Measurements from ENCODE around the gene SUFU. TPM values are rescaled to one million over a fixed set of nuclear protein-coding genes. Genes with fewer than 3 reads are reported as not detected.
A peak's percentile ranks its signal among the peaks of the same experiment; 100 is the strongest.

The SUFU gene
- total RNA-seq, 1 donor from 2014 or later = 12.5 TPM

DNA sequence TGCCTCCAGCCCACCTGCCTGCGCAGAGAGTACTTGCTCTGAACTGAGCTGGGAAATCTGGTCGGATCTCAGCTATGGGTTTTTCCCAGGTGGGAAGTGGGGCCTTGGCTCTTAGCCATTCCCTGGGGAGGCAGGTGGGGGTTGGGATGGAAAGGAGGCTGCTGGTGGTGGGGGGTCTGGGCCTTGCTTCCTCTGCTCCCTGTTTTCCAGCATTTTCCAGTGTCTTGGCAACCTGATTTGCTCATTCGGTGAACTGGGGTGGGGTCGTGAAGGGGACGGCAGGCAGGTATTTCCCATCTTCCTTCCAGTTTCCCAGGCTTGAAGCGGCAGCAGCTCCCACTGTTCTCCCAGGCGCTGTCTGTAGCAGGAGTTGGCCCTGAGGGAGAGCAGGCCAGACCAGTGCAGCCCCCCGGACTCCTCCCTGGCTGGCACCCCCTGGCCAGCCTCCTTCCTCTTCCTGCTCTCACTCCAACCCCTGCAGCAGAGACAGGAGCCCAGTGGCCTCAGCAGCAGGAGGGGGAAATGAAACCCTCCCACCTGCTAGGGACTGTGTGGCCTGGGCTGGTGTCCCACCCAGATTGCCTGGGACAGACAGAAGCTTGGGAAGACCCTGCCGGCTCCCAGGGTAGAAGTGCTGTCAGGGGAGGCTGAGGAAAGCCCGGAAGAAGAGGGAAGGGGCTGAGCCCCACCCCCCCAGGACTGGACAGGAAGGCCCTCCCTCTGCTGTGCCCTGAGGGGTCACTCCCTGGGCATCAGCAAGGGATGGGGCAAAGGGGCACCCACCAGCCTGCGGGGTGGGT, 147.1 kb downstream of the SUFU start:
- Histone ChIP-seq H3K4me3 (no peak overlapping the region), H3K27me3 (no peaks in the 10 kb centered on the region), H3K9me3 (no peaks in the 10 kb centered on the region), H3K4me1 (peaks cover 80% of the 10 kb centered on the region), H3K36me3 (peaks cover 0 to 19% of the 10 kb centered on the region in 2 donors), H3K27ac (peak overlapping the region; percentile 99)
- no peak for DNase-seq (ENCODE audit: extremely low spot score in 2 of 2)
- intact Hi-C loops (cut with DNase I) = no loop called here
- TF ChIP-seq POLR2A (IDR thresholded peaks at IDR 0.05) (no peak), POLR2AphosphoS5 (IDR thresholded peaks at IDR 0.05; ENCODE audit: insufficient read depth in 1 of 2, low read depth in 1 of 2) (no peak)
- TF ChIP-seq, protein P1, sequence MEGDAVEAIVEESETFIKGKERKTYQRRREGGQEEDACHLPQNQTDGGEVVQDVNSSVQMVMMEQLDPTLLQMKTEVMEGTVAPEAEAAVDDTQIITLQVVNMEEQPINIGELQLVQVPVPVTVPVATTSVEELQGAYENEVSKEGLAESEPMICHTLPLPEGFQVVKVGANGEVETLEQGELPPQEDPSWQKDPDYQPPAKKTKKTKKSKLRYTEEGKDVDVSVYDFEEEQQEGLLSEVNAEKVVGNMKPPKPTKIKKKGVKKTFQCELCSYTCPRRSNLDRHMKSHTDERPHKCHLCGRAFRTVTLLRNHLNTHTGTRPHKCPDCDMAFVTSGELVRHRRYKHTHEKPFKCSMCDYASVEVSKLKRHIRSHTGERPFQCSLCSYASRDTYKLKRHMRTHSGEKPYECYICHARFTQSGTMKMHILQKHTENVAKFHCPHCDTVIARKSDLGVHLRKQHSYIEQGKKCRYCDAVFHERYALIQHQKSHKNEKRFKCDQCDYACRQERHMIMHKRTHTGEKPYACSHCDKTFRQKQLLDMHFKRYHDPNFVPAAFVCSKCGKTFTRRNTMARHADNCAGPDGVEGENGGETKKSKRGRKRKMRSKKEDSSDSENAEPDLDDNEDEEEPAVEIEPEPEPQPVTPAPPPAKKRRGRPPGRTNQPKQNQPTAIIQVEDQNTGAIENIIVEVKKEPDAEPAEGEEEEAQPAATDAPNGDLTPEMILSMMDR (IDR thresholded peaks at IDR 0.05) = no peak

DNA sequence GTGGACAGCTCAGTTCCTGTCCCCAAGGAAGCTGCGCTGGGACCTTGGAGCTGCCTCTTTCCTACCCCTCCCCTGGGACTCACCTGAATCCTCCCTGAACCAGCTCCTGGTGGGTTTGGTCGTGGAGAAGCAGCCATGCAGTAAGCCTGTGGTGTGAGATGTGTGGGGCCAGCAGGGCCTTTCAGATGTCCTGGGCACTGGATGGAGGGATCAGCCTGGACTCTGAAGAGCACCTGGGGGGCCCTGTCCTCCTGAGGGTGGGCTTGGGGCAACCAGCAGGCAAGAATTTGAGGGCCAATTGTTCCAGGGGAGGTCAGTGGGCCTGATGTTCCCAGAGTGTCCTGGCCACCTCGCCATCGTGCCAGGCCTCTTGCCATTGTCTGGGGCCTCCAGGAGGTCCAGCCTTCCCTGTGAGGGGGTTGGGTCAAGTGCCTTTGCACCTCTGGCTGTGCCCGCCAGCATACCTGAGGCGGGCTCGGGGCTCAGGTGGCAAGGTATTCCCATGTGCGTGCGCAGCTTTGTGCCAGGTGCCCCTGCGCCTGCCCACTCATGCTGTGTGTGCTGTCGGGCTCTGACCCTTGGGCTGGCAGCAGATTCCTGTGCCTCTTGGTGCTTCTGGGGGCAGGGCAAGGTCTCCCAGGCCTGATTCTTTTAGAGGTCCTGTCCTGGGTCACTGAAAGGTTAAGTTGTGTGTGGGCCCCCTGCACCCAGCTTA, 147.8 kb downstream of the SUFU start:
- peaks cover 0 to 27% of the 10 kb centered on the region in 2 donors for H3K36me3 ChIP-seq
- intact Hi-C loops (cut with DNase I) = no loop called here
- peaks cover 75% of the 10 kb centered on the region for H3K4me1 ChIP-seq
- TF ChIP-seq, protein P1 (IDR thresholded peaks at IDR 0.05) = no peak
- TF ChIP-seq POLR2A (IDR thresholded peaks at IDR 0.05) (no peak), POLR2AphosphoS5 (IDR thresholded peaks at IDR 0.05; ENCODE audit: insufficient read depth in 1 of 2, low read depth in 1 of 2) (no peak)
- no peak overlapping the region for H3K4me3 ChIP-seq
- DNase-seq (ENCODE audit: extremely low spot score in 2 of 2) = no peak
- H3K27ac ChIP-seq = peak overlapping the region; percentile 99
- H3K27me3 ChIP-seq = no peaks in the 10 kb centered on the region
- H3K9me3 ChIP-seq = no peaks in the 10 kb centered on the region

DNA sequence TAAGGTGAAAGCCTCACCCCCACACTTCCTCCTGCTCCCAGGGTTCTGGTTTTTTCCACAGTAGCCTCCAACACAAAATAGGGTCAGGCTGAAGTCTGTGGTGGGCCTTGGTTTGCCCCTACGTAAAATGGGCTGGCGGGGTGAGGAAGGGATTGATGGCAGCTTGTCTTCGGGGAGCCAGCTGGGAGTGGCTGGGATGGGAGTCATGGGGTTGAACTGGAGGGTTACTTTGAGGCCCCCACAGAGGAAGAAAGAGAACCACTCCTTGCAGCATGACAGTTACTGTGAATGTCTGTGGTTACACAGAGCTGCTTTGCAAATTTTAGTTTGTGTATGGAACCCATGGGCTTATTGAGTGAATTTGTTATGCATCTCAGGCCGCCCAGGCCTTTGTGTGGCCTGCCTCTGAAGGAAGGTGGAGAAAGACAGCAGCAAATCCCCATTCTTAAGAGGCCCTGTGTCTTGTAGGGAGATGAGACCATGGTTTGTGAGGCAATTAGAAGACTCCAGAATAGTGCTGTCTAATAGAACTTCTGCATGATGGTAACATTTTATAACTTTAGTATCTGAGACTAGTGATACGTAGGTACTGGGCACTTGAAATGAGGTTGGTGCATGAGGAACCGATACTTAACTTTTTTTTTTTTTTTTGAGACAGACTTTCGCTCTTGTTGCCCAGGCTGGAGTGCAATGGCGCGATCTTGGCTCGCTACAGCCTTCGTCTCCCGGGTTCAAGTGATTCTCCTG, 148.6 kb downstream of the SUFU start:
- Histone ChIP-seq H3K27ac (peak overlapping the region; percentile 99), H3K36me3 (peaks cover 0 to 34% of the 10 kb centered on the region in 2 donors), H3K27me3 (no peaks in the 10 kb centered on the region), H3K4me3 (no peak overlapping the region), H3K4me1 (peaks cover 75% of the 10 kb centered on the region), H3K9me3 (no peaks in the 10 kb centered on the region)
- TF ChIP-seq POLR2A (IDR thresholded peaks at IDR 0.05) = no peak
- TF ChIP-seq, protein P1 (IDR thresholded peaks at IDR 0.05) = no peak
- TF ChIP-seq POLR2AphosphoS5 (IDR thresholded peaks at IDR 0.05; ENCODE audit: insufficient read depth in 1 of 2, low read depth in 1 of 2) = no peak
- intact Hi-C loops (cut with DNase I) = no loop called here
- no peak for DNase-seq (ENCODE audit: extremely low spot score in 2 of 2)

DNA sequence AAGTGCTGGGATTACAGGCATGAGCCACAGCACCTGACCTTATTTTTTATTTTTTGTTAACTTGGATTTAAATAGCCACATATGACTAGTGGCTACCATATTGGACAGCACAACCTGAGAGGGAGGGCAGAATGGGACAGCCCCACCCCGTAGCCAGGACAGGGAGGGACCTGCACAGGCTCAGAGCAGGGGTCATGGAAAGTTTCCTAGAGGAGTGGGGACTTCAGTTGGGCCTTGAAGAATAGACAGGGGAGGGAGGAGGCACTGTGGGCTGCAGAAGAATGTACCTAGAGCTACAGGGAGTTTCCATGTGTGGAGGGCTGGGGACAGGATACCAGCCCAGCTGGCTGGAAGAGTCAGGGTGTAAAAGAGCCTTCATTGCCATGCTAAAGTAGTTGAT, 149.3 kb downstream of the SUFU start:
- TF ChIP-seq POLR2AphosphoS5 (IDR thresholded peaks at IDR 0.05; ENCODE audit: insufficient read depth in 1 of 2, low read depth in 1 of 2) (no peak), POLR2A (IDR thresholded peaks at IDR 0.05) (no peak)
- TF ChIP-seq, protein P1 (IDR thresholded peaks at IDR 0.05) = no peak
- peaks cover 74% of the 10 kb centered on the region for H3K4me1 ChIP-seq

More for the DNA sequence above, 149.3 kb downstream of the SUFU start:
- no peak for DNase-seq (ENCODE audit: extremely low spot score in 2 of 2)
- H3K4me3 ChIP-seq = no peak overlapping the region
- no peaks in the 10 kb centered on the region for H3K27me3 ChIP-seq
- intact Hi-C loops (cut with DNase I) = no loop called here
- H3K9me3 ChIP-seq = no peaks in the 10 kb centered on the region
- no peak overlapping the region for H3K27ac ChIP-seq
- H3K36me3 ChIP-seq = peaks cover 0 to 38% of the 10 kb centered on the region in 2 donors

Measured in vagina (tissue), 2 donors.